Measurements from ENCODE around the gene WDR70.
"Not testable (repeated sequence)": the region's sequence is repeated elsewhere in the genome, so short reads cannot be mapped to it uniquely, and the experiment has no call there.

Gene WDR70

DNA sequence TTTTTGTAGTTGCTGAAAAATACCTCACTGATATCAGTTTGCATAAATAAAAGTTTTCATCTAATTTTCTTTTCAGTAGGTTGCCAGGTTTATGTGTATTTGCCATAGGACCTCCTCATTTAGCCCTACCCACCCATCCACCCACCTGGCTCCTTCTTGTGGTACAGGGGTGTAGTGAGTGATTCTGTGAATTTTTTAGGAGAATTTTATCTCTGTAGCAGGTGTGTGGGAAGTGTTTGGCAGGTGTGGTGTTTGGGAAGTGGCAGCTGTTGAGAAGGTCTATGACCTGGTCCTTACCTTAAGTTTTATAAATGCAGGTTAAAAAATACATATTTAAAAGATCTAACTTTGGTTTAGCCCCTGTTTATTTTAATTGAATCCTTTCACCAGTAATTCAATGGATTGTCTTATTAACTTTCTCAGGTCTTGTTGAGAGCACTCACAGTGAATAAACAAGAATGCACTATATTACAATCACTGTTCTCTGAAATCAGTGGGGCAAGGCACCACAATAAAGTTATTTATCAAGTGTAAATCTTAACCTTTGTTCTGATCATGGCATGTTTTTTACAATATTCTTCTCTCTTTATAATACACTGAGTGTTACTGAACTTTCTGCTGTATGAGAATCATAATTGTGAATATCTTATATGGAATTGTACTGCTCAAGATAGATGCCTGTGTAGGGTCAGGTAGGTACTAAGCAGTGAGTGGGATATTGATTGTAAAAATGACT is 189.1 kb downstream of the WDR70 start:
- no peak for DNase-seq (ENCODE audit: low read depth in 1 of 2, low spot score in 1 of 2)

DNA sequence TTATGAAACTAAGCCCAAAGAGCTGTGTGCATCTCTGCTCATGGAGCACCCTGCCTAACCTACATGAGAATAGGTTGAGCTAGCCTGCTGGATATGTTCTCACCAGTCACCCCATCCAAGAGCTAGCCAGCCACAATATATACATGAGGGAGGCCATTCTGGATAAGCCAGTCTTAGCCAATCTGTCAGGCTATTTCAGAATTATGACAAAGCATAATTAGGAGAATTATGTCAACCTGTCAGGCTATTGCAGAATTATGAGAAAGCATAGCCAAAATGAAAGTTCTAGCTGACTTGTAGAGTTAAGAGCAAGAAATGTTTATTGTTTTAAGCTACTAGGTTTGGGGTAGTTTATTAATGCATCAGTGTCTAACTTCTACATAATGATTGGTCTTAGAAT is 189.8 kb downstream of the WDR70 start:
- DNase-seq (ENCODE audit: low read depth in 1 of 2, low spot score in 1 of 2) = no peak

DNA sequence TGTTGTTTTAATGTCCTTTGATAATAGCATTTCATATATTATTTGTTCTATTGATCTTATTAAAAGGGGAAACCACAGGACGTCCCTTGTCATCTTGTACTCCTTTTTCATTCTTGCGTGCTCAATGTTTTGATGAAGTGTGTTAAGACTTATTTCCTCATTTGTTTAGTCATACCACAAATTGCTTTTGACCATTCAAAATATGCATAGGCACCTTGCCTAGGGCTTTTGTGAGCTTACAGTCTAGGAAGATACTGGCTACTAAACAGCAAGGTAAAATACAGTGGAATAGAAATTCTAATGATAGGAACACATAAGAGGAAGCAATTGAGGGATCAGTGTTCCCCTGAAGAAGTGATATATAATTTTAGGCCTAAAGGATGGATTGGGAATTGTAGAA is 190.3 kb downstream of the WDR70 start:
- DNase-seq (ENCODE audit: low read depth in 1 of 2, low spot score in 1 of 2) = no peak

DNA sequence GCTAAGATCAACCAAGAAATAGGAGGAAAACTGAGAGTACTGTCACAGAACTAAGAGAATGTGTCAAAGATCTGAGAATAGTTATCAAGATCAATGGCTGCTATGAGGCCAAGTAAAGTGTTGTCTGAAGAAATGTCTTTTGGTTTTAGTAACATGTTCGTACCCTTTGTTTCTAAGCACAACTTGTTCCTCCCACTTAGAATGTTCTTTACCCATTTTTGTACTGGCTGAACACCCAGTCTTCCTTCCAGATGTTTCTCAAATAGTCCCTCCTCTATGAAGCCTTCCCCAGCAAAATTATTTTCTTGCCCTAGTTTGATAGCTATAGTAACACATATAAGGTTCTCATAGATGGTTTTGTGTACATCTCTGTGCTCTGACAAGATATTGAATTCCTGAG is 191.5 kb downstream of the WDR70 start:
- no peak for DNase-seq (ENCODE audit: low read depth in 1 of 2, low spot score in 1 of 2)

DNA sequence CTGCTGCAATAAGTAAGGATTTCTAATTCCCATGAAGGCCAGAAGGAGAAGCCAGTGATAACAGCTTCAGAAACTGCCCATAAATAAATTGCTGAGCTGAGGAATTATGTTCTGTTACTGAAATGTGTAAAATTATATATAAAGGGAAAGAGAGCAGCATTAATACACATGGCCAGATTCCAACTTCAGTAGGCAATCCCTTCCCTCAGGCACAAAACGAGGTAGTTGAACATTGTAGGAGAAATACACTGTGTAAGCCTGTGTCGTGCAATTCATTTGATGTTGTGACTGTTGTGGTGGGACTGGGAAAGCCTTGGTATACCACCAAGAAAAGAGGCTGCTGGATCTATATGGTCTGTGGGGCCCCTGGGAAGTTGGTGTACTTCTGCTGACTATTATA is 192.9 kb downstream of the WDR70 start:
- DNase-seq (ENCODE audit: low read depth in 1 of 2, low spot score in 1 of 2) = no peak

DNA sequence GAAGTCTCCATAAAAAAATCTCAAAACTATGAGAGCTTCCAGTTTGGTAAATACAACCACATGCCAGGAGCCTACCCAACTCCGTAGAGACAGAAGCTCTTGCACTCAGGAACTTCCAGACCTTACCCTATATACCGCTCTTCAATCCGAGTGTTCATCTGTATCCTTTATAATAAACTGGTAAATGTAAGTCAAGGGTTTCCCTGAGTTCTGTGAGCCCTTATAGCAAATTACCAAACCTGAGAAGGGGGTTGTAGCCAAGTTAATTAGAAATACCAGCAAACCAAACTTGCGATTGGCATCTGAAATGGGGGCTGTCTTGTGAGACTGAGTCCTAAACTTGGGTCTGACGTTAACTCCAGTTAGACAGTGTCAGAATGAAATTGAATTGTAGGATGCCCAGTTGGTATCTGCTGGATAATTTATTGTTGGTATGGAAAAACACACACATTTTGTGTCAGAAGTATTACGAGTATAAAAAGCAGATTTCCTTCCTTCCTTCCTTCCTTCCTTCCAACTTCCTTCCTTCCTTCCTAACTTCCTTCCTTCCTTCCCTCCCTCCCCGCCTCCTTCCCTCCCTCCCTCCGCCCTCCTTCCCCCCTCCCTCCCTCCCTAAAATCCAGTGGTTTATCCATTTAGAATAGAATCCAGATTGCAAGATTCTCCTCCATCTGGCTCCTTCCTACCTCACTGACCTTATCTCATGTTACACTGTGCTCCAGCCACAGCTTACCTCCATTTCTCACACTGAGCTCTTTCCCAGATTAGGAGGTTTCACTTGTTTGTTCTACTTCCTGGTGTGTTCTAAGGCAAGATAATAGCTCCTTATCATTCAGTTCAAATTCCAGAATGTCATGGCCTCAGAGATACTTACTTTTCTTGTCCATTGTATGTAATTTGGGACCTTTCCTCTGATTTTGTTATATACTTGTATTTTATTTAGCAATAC is 196.7 kb downstream of the WDR70 start:
- DNase-seq (ENCODE audit: low read depth in 1 of 2, low spot score in 1 of 2) = no peak

DNA sequence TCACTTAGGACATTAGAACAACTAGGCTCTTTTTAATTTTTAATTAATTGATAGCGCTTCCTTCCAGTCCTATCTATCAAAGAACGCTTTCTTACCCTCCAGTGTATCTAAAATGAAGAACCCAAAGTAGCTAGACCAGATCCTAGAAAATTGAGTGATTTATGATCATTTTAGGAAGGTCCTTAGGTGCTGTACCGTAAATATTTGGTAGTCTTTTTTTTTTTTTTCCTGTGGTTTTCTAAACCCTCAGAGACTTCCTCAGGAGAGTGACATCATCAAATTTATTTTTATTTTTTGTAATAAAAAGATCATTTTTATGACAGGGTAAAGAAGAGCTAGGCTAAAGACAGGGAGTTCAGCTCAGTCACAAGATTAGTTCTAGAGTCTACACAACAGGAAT is 197.4 kb downstream of the WDR70 start:
- DNase-seq (ENCODE audit: low read depth in 1 of 2, low spot score in 1 of 2) = no peak

DNA sequence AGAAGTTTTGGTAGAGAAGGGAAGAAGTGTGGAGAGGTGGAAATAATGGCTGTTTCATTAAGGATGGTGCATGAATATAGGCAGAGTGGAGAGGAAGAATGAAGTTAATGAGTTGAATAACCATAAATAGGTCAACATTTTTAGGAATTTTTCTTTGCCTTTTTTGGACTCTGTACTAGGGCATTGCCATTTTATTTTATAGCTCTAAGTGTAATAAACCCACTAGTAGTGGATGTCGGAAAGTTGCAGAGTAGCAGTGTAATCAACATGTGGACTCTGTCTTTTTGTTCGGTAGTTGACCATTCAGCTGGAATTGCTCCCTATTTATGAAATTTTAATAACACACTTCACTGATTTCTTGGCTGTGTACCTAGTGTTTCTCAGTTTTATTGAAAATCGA is 199.1 kb downstream of the WDR70 start:
- DNase-seq (ENCODE audit: low read depth in 1 of 2, low spot score in 1 of 2) = no peak

DNA sequence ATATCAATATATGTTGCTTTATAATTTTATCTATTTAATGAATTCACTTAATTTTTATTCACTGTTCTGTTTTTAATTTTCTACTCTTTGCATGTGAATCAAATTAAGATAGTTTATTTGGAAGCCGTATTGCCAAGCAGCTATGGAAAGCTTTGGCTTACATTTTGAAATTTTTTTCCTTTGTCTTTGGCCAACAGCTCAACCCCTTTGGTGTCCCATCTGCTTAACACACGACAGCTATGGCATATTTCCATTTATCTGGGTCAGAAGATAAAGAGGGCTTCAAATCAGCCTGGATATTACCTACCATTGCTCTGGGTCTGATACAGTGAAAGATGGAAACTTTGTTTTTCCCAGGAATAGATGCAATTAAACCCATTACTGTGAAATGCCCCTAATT is 201.0 kb downstream of the WDR70 start:
- DNase-seq (ENCODE audit: low read depth in 1 of 2, low spot score in 1 of 2) = no peak

DNA sequence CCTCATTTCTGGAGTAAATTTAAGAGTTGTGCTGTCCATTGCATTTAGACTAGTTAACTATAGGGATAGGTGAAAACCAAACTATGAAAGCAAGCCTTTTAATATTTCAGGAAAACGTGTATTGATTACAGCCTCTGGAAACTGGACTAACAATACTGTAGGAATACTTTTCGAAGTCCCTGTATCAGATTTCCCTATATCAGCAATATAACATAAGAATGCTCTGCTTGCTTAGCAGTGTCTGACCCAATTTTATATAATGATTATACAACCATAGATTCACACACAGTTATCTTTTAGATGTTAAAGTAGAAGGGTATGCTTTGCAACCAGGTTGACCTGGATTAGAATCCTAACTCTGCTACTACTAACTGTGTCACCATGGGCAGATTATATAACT is 203.1 kb downstream of the WDR70 start:
- DNase-seq (ENCODE audit: low read depth in 1 of 2, low spot score in 1 of 2) = no peak

DNA sequence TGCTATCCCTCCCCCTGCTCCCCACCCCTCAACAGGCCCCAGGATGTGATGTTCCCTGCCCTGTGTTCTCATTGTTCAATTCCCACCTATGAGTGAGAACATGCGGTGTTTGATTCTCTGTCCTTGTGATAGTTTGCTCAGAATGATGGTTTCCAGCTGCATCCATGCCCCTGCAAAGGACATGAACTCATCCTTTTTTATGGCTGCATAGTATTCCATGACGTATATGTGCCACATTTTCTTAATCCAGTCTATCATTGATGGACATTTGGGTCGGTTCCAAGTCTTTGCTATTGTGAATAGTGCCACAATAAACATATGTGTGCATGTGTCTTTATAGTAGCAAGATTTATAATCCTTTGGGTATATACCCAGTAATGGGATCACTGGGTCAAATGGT is 214.2 kb downstream of the WDR70 start:
- DNase-seq (ENCODE audit: low read depth in 1 of 2, low spot score in 1 of 2) = not testable (repeated sequence)

DNA sequence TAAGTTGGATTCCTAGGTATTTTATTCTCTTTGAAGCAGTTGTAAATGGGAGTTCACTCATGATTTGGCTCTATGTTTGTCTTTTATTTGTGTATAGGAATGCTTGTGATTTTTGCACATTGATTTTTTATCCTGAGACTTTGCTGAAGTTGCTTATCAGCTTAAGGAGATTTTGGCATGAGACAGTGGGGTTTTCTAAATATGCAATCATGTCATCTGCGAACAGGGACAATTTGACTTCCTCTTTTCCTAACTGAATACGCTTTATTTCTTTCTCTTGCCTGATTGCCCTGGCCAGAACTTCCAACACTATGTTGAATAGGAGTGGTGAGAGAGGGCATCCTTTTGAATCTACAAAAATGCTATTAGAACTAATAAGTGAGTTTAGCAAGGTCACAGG is 215.7 kb downstream of the WDR70 start:
- DNase-seq (ENCODE audit: low read depth in 1 of 2, low spot score in 1 of 2) = not testable (repeated sequence)

DNA sequence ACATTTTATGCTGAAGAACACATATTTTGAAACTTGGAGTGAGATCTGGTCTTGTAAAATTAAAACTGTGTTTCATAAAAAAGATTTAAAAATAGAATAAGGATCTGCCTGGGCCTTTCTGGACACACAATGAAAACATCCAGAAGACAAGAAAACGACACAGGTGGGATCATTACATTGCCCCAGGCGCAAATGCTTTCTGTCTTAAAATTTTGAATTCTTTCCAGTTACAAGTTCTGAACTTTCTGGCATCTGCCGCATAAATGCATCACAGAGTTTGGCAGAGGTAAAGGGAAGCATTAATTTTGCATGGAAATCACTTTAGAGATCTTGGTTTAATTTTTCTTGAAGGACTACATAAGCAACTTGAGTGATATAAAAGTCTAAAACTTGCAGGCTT is 219.6 kb downstream of the WDR70 start:
- no peak for DNase-seq (ENCODE audit: low read depth in 1 of 2, low spot score in 1 of 2)

DNA sequence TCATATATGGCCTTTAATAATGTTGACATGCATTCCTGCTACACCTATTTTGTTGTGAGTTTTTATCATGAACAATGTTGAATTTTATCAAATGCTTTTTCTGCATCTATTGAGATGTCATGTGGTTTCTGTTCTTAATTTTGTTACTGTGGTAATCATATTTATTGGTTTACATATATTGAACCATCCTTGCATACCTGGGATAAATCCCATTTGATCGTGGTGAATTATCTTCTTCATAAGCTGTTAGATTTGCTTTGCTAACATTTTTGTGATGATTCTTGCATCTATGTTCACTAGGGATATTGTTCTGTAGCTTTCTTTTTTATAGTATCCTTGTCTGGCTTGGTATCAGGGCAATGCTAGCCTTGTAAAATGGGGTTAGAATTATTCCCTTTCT is 222.0 kb downstream of the WDR70 start:
- DNase-seq (ENCODE audit: low read depth in 1 of 2, low spot score in 1 of 2) = no peak

DNA sequence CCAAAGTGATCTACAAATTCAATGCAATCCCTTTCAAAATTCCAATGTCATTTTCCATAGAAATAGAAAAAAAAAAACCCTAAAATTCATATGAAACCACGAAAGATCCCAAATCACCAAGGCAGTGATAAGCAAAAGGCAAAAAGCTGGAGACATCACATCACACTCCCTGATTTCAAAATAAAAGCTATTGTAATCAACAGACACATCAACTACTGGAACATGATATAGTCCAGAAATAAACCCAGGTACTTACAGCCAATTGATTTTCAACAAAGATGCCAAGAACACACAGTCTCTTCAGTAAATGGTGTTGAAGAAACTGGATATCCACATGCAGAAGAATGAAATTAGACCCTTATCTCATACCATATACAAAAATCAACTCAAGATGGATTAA is 224.0 kb downstream of the WDR70 start:
- DNase-seq (ENCODE audit: low read depth in 1 of 2, low spot score in 1 of 2) = no peak

DNA sequence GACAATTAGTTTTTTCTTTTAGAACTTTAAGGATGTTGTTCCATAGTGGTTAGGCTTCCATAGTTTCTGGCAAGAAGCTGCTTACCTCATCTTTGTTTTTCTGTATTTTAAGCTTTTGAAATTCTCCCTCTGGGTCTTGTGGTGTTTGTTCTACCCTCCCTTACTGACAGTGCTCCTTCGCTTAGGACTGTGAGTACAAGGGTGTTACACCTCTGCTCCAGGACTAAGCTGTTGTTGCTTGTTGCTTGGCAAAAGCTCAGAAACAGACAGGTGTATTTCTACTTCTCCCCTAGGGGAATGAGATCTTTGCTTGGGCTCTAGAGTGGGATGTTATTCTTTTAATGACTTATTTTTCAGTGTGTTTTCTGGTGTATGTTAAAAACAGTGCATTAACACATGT is 225.2 kb downstream of the WDR70 start:
- no peak for DNase-seq (ENCODE audit: low read depth in 1 of 2, low spot score in 1 of 2)

DNA sequence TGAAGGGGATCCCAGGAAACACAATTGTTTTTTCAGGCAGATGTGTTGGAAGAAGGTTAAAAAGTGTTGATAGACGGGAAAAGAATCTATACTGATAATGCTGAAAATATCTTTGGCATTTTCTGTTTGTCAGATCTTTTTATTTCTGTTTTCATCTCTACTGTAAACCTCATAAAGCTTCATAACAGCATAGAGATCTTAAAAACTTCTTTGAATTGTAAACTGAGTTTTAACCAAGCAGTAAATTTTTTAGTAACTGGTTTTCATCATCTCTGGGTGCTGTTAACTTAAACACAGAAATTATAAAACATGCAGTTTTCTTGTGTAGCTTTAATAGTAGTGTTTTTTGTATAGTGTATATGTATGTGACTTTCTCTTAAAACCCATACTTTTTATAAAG is 227.0 kb downstream of the WDR70 start:
- no peak for DNase-seq (ENCODE audit: low read depth in 1 of 2, low spot score in 1 of 2)

DNA sequence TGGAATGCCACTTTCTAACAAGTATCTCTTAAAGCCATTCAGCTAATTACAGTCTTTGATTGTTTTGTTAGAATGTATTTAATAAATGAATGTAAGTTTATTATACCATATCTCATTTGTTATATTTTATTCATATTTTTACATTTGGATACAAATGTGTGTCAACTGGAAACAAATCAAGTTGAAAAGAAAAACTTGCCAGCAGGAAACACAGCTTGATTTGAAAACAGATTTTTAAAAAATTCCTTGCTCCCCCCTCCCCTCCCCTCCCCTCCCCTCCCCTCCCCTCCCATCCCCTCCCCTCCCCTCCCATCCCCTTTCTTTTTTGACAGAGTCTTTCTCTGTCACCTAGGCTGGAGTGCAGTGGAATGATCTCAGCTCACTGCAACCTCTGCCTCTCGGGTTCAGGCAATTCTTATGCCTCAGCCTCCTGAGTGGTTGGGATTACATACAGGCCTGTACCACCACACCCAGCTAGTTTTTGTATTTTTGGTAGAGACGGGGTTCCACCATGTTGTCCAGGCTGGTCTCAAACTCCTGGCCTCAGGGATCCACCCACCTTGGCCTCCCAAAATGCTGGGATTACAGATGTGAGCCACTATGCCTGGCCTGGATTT is 227.6 kb downstream of the WDR70 start:
- DNase-seq (ENCODE audit: low read depth in 1 of 2, low spot score in 1 of 2) = no peak

DNA sequence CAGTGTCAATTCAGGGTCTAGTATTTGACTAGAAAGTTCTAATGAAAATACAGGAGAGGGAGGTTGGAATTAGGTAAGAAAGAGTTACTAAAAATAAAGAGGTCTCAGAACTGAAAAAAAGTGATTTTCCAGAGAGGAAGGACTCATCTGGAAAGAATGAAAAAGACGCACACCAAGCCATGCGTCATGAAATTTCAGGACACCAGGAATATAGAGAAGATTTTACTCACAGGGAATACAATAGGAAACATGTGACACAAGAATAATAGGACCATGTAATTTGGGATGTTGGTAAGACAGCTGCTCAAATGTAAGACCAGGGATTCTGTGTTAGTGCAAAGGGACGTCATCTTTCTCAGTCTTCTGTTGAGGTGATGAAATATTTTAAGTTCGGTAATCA is 236.1 kb downstream of the WDR70 start:
- DNase-seq (ENCODE audit: low read depth in 1 of 2, low spot score in 1 of 2) = no peak

DNA sequence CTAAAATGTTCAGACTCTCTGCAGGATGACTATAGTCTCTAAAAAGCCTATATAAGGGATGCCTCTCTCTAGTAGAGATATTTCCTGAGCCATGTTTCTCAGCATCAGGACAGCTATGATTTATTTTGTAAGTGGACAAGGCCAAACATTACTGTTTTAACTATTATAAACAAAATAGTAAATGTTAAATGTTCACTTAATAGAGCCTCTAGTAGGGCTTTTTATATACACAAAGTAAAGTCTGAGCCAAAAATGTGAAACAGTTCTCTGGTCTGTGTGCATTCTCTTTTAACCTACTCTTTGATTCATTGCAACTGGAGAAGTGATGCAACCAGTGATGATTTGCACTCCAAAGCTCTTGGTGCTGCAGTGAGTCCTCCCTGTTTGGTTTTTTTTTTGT is 240.2 kb downstream of the WDR70 start:
- DNase-seq (ENCODE audit: low read depth in 1 of 2, low spot score in 1 of 2) = no peak

DNA sequence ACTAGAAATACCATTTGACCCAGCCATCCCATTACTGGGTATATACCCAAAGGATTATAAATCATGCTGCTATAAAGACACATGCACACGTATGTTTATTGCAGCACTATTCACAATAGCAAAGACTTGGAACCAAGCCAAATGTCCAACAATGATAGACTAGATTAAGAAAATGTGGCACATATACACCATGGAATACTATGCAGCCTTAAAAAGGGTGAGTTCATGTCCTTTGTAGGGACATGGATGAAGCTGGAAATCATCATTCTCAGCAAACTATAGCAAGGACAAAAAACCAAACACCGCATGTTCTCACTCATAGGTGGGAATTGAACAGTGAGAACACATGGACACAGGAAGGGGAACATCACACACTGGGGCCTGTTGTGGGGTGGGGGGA is 243.2 kb downstream of the WDR70 start:
- not testable (repeated sequence) for DNase-seq (ENCODE audit: low read depth in 1 of 2, low spot score in 1 of 2)

DNA sequence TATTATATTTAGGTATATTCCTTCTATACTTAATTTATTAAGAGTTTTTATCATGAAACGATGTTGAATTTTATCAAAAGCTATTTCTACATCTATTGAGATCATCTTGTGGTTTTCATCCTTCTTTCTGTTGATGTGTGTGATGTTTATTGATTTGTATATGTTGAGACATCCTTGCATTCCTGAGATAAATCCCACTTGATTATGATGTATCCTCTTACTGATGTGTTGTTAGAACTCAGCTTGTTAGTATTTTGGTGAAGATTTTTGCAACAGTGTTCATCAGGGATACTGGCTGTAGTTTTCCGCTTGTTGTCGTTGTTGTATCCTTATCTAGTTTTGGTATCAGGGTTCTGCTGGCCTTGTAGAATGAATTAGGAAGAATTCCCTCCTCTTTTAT is 247.1 kb downstream of the WDR70 start:
- no peak for DNase-seq (ENCODE audit: low read depth in 1 of 2, low spot score in 1 of 2)

Measured in activated T-helper 1 cell treated with anti-CD3 and anti-CD28 coated beads, Interleukin-2, amount 50 U/mL, for 16 hours (primary cell).